H1 (cell line): Measurements from ENCODE around the gene FIG4. TPM values are rescaled to one million over a fixed set of nuclear protein-coding genes. Genes with fewer than 3 reads are reported as not detected.

Experiments used
- CTCF ChIA-PET: fragments of 300-600 bp; sonication (Branson Sonifier 250); formaldehyde crosslinking; loops from one replicate; lab custom pipeline; 2021; ENCODE audit not compliant: partially characterized antibody; lab: Charles Lee
- POLR2A ChIA-PET: fragments of 300-600 bp; sonication (Branson Sonifier 250); formaldehyde crosslinking; loops from one replicate; lab custom pipeline; 2021; ENCODE audit warnings: inconsistent platforms; ENCODE audit not compliant: partially characterized antibody; lab: Charles Lee
- DNase-seq, 2 experiments: peaks; one replicate each; pipeline versions ENCODE4 v3.0.0 to v3.0.0-alpha.2; 2010 to 2022; ENCODE audit warnings: low spot score in 2 of 2, low read depth in 1 of 2, mixed read lengths in 1 of 2
- FAIRE-seq: peaks from 2 replicates; lab custom pipeline; 2011; peaks lifted over from hg19 to GRCh38; lab: Jason Lieb, UNC
- H2AFZ ChIP-seq: 2 replicates; pipeline ENCODE4 v1.8.1; 2012; ENCODE audit warnings: low read length, inconsistent platforms
- H2AK5ac ChIP-seq: 2 replicates; pipeline ENCODE4 v1.6.1; 2013; ENCODE audit warnings: low read depth, low read length
- H2BK120ac ChIP-seq: replicated peaks from 2 replicates; pipeline ENCODE3; 2013; ENCODE audit warnings: low read depth, low read length, inconsistent platforms
- H2BK12ac ChIP-seq: 2 replicates; pipeline ENCODE4 v1.6.1; 2013; ENCODE audit warnings: low read depth, low read length
- H2BK15ac ChIP-seq: 2 replicates; pipeline ENCODE4 v1.6.1; 2013; ENCODE audit warnings: low read length
- H2BK20ac ChIP-seq: 2 replicates; pipeline ENCODE4 v1.6.1; 2013; ENCODE audit warnings: low read length
- H2BK5ac ChIP-seq: 2 replicates; pipeline ENCODE4 v1.6.1; 2013; ENCODE audit warnings: low read depth, low read length
- H3K14ac ChIP-seq: 2 replicates; pipeline ENCODE4 v1.6.1; 2013; ENCODE audit warnings: inconsistent platforms; ENCODE audit not compliant: insufficient read length
- H3K18ac ChIP-seq: 2 replicates; pipeline ENCODE4 v1.6.1; 2013; ENCODE audit warnings: low read length; ENCODE audit errors: extremely low read depth
- H3K23ac ChIP-seq: 2 replicates; pipeline ENCODE4 v1.6.1; 2013; ENCODE audit warnings: inconsistent platforms; ENCODE audit not compliant: insufficient read length
- H3K23me2 ChIP-seq: 2 replicates; pipeline ENCODE4 v1.6.1; 2013; ENCODE audit warnings: low read depth, low read length
- H3K27ac ChIP-seq: 2 replicates; pipeline ENCODE4 v1.6.1; 2011; ENCODE audit warnings: low read depth, low read length, inconsistent platforms
- H3K27me3 ChIP-seq, 4 experiments: replicated peaks in 1 of 4; 1 replicate in 1 of 4; 2 replicates in 3 of 4; pipeline versions ENCODE4 v1.6.1 to v1.8.1; 2011 to 2013; ENCODE audit warnings: low read length in 3 of 4, mild to moderate bottlenecking in 3 of 4, inconsistent platforms in 2 of 4, mixed read lengths in 2 of 4, moderate library complexity in 1 of 4; ENCODE audit not compliant: control insufficient read depth in 3 of 4, insufficient read depth in 3 of 4; ENCODE audit errors: extremely low read depth in 1 of 4
- H3K36me3 ChIP-seq, 4 experiments: 2 replicates each; pipeline versions ENCODE4 v1.6.1 to v1.8.1; 2011 to 2013; ENCODE audit warnings: mild to moderate bottlenecking in 4 of 4, low read length in 3 of 4, moderate library complexity in 2 of 4, control low read depth in 1 of 4, inconsistent platforms in 1 of 4; ENCODE audit not compliant: insufficient read depth in 4 of 4, control insufficient read depth in 2 of 4
- H3K4ac ChIP-seq: replicated peaks from 2 replicates; pipeline ENCODE3; 2013; ENCODE audit warnings: low read length, low read depth, mixed read lengths, inconsistent platforms; ENCODE audit not compliant: insufficient read length
- H3K4me1 ChIP-seq, 4 experiments: replicated peaks in 1 of 4; 1 replicate in 1 of 4; 2 replicates in 3 of 4; pipeline versions ENCODE4 v1.6.1 to v1.8.1; 2011 to 2013; ENCODE audit warnings: low read length in 3 of 4, inconsistent platforms in 2 of 4, mixed read lengths in 1 of 4; ENCODE audit not compliant: insufficient read depth in 4 of 4, control insufficient read depth in 3 of 4
- H3K4me2 ChIP-seq, 2 experiments: 2 replicates each; pipeline versions ENCODE4 v1.6.1 to v1.8.1; 2011 to 2013; ENCODE audit warnings: low read depth in 2 of 2, low read length in 2 of 2, control low read depth in 1 of 2, inconsistent platforms in 1 of 2, mild to moderate bottlenecking in 1 of 2; ENCODE audit not compliant: insufficient read depth in 1 of 2
- H3K4me3 ChIP-seq, 4 experiments: fragments of 200-600, 300-600 bp in 1 of 4; sonication (generic), shearing (Covaris generic), sonication (Bioruptor Twin) in 1 of 4; 2 replicates each; pipeline versions ENCODE4 v1.5.1 to v1.8.1; 2011 to 2016; ENCODE audit warnings: low read length in 4 of 4, low read depth in 3 of 4, control low read depth in 2 of 4, inconsistent platforms in 2 of 4, mild to moderate bottlenecking in 2 of 4, mixed read lengths in 1 of 4, moderate library complexity in 1 of 4; ENCODE audit not compliant: insufficient read depth in 2 of 4; ENCODE audit errors: extremely low read depth in 1 of 4
- H3K56ac ChIP-seq: replicated peaks from 2 replicates; pipeline ENCODE3; 2013; ENCODE audit warnings: low read depth, mild to moderate bottlenecking, mixed read lengths, low read length, inconsistent platforms; ENCODE audit not compliant: insufficient read length
- H3K79me1 ChIP-seq: 2 replicates; pipeline ENCODE4 v1.6.1; 2013; ENCODE audit warnings: low read depth, low read length, control low read depth
- H3K79me2 ChIP-seq, 2 experiments: 2 replicates each; pipeline versions ENCODE4 v1.6.1 to v1.8.1; 2012 to 2013; ENCODE audit warnings: low read length in 2 of 2, mild to moderate bottlenecking in 2 of 2, inconsistent platforms in 1 of 2; ENCODE audit not compliant: insufficient read depth in 2 of 2, control insufficient read depth in 1 of 2
- H3K9ac ChIP-seq, 4 experiments: replicated peaks in 1 of 4; 1 replicate in 1 of 4; 2 replicates in 3 of 4; pipeline versions ENCODE4 v1.6.1 to v1.8.1; 2011 to 2013; ENCODE audit warnings: low read depth in 3 of 4, low read length in 3 of 4, control low read depth in 2 of 4, mild to moderate bottlenecking in 2 of 4, moderate library complexity in 2 of 4, inconsistent platforms in 1 of 4; ENCODE audit errors: extremely low read depth in 1 of 4
- H3K9me3 ChIP-seq, 2 experiments: 2 replicates each; pipeline versions ENCODE4 v1.6.1 to v1.8.1; 2012 to 2013; ENCODE audit warnings: mild to moderate bottlenecking in 2 of 2, moderate library complexity in 2 of 2, control low read depth in 1 of 2, inconsistent platforms in 1 of 2, low read depth in 1 of 2, low read length in 1 of 2, mixed read lengths in 1 of 2; ENCODE audit not compliant: insufficient read depth in 2 of 2
- H4K20me1 ChIP-seq, 2 experiments: replicated peaks in 1 of 2; 2 replicates each; pipeline versions ENCODE3 to v1.8.1; 2011 to 2013; ENCODE audit warnings: inconsistent platforms in 2 of 2, low read length in 2 of 2, mild to moderate bottlenecking in 1 of 2; ENCODE audit not compliant: insufficient read depth in 2 of 2, control insufficient read depth in 1 of 2
- H4K5ac ChIP-seq: 2 replicates; pipeline ENCODE4 v1.6.1; 2013; ENCODE audit warnings: low read length, low read depth, mixed read lengths, inconsistent platforms; ENCODE audit not compliant: insufficient read length
- H4K8ac ChIP-seq: 2 replicates; pipeline ENCODE4 v1.8.0; 2013; ENCODE audit warnings: mild to moderate bottlenecking, moderate library complexity, low read length, inconsistent platforms; ENCODE audit not compliant: insufficient read depth; ENCODE audit errors: extremely low read depth
- H4K91ac ChIP-seq: replicated peaks from 2 replicates; pipeline ENCODE3; 2013; ENCODE audit warnings: low read length, mixed read lengths, inconsistent platforms; ENCODE audit not compliant: insufficient read length
- ASH2L ChIP-seq: fragments of 200-600, 300-600 bp; sonication (generic); IDR thresholded peaks from one replicate; pipeline ENCODE4 v1.7.1; 2017; ENCODE audit warnings: low read length
- BACH1 ChIP-seq: IDR thresholded peaks from 2 replicates; pipeline ENCODE4 v1.6.1; 2012; ENCODE audit warnings: low read length, improper control_type of control experiment
- BCL11A ChIP-seq, 2 experiments: IDR thresholded peaks; one replicate each; pipeline ENCODE4 v1.6.1; 2011; ENCODE audit warnings: low read depth in 2 of 2, low read length in 2 of 2, mild to moderate bottlenecking in 2 of 2
- E2F6 ChIP-seq: IDR thresholded peaks from 2 replicates; pipeline ENCODE4 v1.6.1; 2012; ENCODE audit warnings: inconsistent platforms
- EP300 ChIP-seq, 2 experiments: IDR thresholded peaks; 1 replicate in 1 of 2; 2 replicates in 1 of 2; pipeline ENCODE4 v1.6.1; 2011 to 2012; ENCODE audit warnings: low read depth in 2 of 2, low read length in 2 of 2, mild to moderate bottlenecking in 2 of 2, borderline replicate concordance in 1 of 2, inconsistent platforms in 1 of 2, moderate library complexity in 1 of 2
- GABPA ChIP-seq: IDR thresholded peaks from 2 replicates; pipeline ENCODE4 v1.6.1; 2011; ENCODE audit warnings: mild to moderate bottlenecking, low read length, moderate library complexity, borderline replicate concordance; ENCODE audit not compliant: insufficient read depth
- RNF2 ChIP-seq: fragments of 200-900, 300-1000 bp; sonication (generic); IDR thresholded peaks from 2 replicates; pipeline ENCODE4 v1.7.1; 2016; ENCODE audit warnings: borderline replicate concordance, low read depth, mild to moderate bottlenecking, antibody characterized with exemption, low read length; ENCODE audit not compliant: poor library complexity, severe bottlenecking; ENCODE audit errors: missing control alignments
- SP2 ChIP-seq: IDR thresholded peaks from 2 replicates; pipeline ENCODE4 v1.6.1; 2012; ENCODE audit warnings: mild to moderate bottlenecking, low read length, inconsistent platforms
- WGBS, 2 experiments: shearing (Covaris generic) in 1 of 2; methylation state at CpG; one replicate each; pipeline versions ENCODE4 v1.1.6 to v1.1.7; 2013 to 2015; ENCODE audit warnings: low lambda C conversion rate in 2 of 2, mixed read lengths in 2 of 2, inconsistent platforms in 1 of 2, low coverage in 1 of 2, missing lambda C conversion rate in 1 of 2; ENCODE audit not compliant: insufficient replicate concordance in 2 of 2, insufficient coverage in 1 of 2, insufficient read length in 1 of 2; ENCODE audit errors: extremely low coverage in 1 of 2, missing lambda C conversion rate in 1 of 2; 5-methylcytosine and 5-hydroxymethylcytosine counted together
- polyA plus RNA-seq, 7 experiments: library from polyadenylated mRNA; depleted of rRNA in 3 of 7; stranded (reverse) in 5 of 7; unstranded in 2 of 7; fragments of >200 nt in 5 of 7; fragments of 200-250 nt in 2 of 7; gene quantifications; 1 replicate in 5 of 7; 2 replicates in 1 of 7; 4 replicates in 1 of 7; pipeline versions ENCODE4 v1.2.1 to v1.2.3, GENCODE V29; 2011 to 2013; ENCODE audit warnings: missing spikeins in 2 of 7, mixed read lengths in 2 of 7
- total RNA-seq: library from RNA; stranded (reverse); fragmentation: NEBNext Ultra II Directional; extraction: Animal tissue kit (Norgen Biotek cat#: 25700); gene quantifications from 2 replicates; pipeline ENCODE4 v1.2.1, GENCODE V29; 2021
- TF ChIP-seq, protein P1 (sequence below): IDR thresholded peaks from 2 replicates; pipeline ENCODE4 v1.6.1; 2012; ENCODE audit warnings: low read length, inconsistent platforms

Gene FIG4
- total and polyA plus RNA-seq, 2 of the 8 experiments (the other 6 are each of a cell fraction or from before 2014, with no cell fraction given), result 11.8 to 21.9 TPM

- Histone ChIP-seq H2AFZ (no peak overlapping the region), H3K56ac (no peak overlapping the region), H2BK5ac (no peak overlapping the region), H2BK12ac (no peak overlapping the region), H2BK20ac (no peak overlapping the region), H3K9ac (no peak overlapping the region), H2AK5ac (no peak overlapping the region), H4K20me1 (no peaks in the 10 kb centered on the region), H2BK120ac (no peak overlapping the region), H3K23ac (no peak overlapping the region), H3K79me1 (no peaks in the 10 kb centered on the region), H3K27me3 (no peaks in the 10 kb centered on the region), H2BK15ac (no peak overlapping the region), H3K4me2 (no peak overlapping the region), H3K79me2 (no peaks in the 10 kb centered on the region), H3K14ac (no peak overlapping the region), H3K23me2 (no peaks in the 10 kb centered on the region), H4K8ac (no peak overlapping the region), H3K4me3 (no peak overlapping the region), H3K4me1 (no peaks in the 10 kb centered on the region), H4K91ac (no peak overlapping the region), H3K4ac (no peak overlapping the region), H3K36me3 (no peaks in the 10 kb centered on the region), H3K27ac (no peak overlapping the region), H3K18ac (no peak overlapping the region), H4K5ac (no peak overlapping the region), H3K9me3 (no peaks in the 10 kb centered on the region)
- FAIRE-seq, result no peak
- 77% methylated on average over 2 of the region's 2 CpGs; no CpG with 5 or more reads in 1 of the 2 experiments for WGBS, 2 experiments
- CTCF ChIA-PET, result no interaction called here
- TF ChIP-seq E2F6 (no peak), RNF2 (no peak), BACH1 (no peak), EP300 (IDR thresholded peaks at IDR 0.05; ENCODE audit: borderline replicate concordance in 1 of 2, low read depth in 2 of 2, low read length in 2 of 2) (no peak), SP2 (no peak), BCL11A (IDR thresholded peaks at IDR 0.05; ENCODE audit: low read depth in 2 of 2, low read length in 2 of 2) (no peak), GABPA (no peak), ASH2L (no peak)
- TF ChIP-seq, protein P1, sequence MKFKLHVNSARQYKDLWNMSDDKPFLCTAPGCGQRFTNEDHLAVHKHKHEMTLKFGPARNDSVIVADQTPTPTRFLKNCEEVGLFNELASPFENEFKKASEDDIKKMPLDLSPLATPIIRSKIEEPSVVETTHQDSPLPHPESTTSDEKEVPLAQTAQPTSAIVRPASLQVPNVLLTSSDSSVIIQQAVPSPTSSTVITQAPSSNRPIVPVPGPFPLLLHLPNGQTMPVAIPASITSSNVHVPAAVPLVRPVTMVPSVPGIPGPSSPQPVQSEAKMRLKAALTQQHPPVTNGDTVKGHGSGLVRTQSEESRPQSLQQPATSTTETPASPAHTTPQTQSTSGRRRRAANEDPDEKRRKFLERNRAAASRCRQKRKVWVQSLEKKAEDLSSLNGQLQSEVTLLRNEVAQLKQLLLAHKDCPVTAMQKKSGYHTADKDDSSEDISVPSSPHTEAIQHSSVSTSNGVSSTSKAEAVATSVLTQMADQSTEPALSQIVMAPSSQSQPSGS, result no peak
- POLR2A ChIA-PET, result no interaction called here
- DNase-seq, result no peak
These were observed 28.9 kb upstream of the FIG4 start for GRCh38 chr6:109662192-109662591.
